Mucosa of descending colon (tissue), 3 donors: Measurements from ENCODE around the gene PNPLA3. TPM values are rescaled to one million over a fixed set of nuclear protein-coding genes. Genes with fewer than 3 reads are reported as not detected.

ENCODE experiments used
- ATAC-seq: fragments of 200-7000 bp; cut with Tn5 transposase; one replicate; pipeline ENCODE4 v1.9.1; 2020; ENCODE audit warnings: mild to moderate bottlenecking, moderate library complexity
- DNase-seq, 3 donors: peaks; one replicate each; pipeline ENCODE4 v3.0.0-alpha.2; 2020
- H3K36me3 ChIP-seq: fragments of 200-600 bp; one replicate; pipeline ENCODE4 v1.8.0; 2021; ENCODE audit warnings: low read depth, mild to moderate bottlenecking
- H3K4me1 ChIP-seq: fragments of 200-600 bp; one replicate; pipeline ENCODE4 v1.8.0; 2021; ENCODE audit warnings: low read depth, mild to moderate bottlenecking
- H3K4me3 ChIP-seq: fragments of 200-600 bp; one replicate; pipeline ENCODE4 v1.8.0; 2021; ENCODE audit warnings: mild to moderate bottlenecking
- H3K9me3 ChIP-seq: fragments of 200-600 bp; one replicate; pipeline ENCODE4 v1.8.0; 2021; ENCODE audit warnings: mild to moderate bottlenecking
- intact Hi-C, 2 donors: fragments of 100-400 bp; cut with DNase I in 1 of 2; cut with micrococcal nuclease in 1 of 2; formaldehyde crosslinking; loops; one replicate each; pipeline versions ENCODE4 v1.11.0 to v1.11.1; 2022; cut with DNase I, micrococcal nuclease
- total RNA-seq, 3 donors: library from RNA; stranded (reverse); fragmentation: NEBNext Ultra II Directional in 2 of 3; extraction: Animal tissue kit (Norgen Biotek cat#: 25700) in 2 of 3; gene quantifications; one replicate each; pipeline versions ENCODE4 v1.2.1 to v1.2.4, GENCODE V29; 2021 to 2023
- TF ChIP-seq, protein P1 (sequence below): fragments of 200-600 bp; IDR thresholded peaks from one replicate; pipeline ENCODE4 v1.8.0; 2022; ENCODE audit warnings: antibody characterized with exemption, mild to moderate bottlenecking
- donor health status: DM: no; HTN: no; CAD: no; lungs with moderate emphysema.
- donor health status: DM: no; HTN: no; CAD: no.
- donor health status: DM: no; HTN: yes; CAD: no.

Gene PNPLA3
- total RNA-seq, 3 donors from 2014 or later = 0.16 to 0.23 (median 0.22) TPM

DNA sequence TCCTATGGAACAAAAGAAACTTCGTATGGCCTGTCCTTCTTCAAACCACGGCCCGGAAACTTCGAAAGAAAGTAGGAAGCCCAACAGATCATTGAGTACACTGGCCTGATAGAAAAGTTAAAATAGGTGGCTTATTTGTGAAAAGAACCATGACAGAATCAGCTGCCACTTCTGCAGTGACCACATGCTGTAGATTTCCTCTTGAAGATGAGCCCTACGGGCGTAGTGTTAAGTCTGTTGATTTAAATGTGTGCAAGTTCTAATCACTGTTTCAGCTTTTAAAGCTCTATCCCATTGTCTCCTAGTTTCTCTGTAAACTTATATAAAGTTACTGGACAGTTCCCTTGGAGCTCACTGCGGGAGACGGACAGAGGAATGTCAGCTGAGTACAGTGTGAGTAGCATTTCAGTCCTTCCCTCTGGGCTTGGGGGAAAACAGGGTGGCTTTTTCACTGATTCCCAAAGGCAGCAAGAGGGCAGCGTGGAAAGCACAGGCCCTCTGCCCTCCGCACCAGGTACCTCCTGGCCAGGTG is 49.4 kb downstream of the PNPLA3 start:
- H3K4me3 ChIP-seq = no peak overlapping the region
- ATAC-seq (no peak), DNase-seq (no peak)
- peaks cover 18% of the 10 kb centered on the region for H3K36me3 ChIP-seq
- TF ChIP-seq, protein P1, sequence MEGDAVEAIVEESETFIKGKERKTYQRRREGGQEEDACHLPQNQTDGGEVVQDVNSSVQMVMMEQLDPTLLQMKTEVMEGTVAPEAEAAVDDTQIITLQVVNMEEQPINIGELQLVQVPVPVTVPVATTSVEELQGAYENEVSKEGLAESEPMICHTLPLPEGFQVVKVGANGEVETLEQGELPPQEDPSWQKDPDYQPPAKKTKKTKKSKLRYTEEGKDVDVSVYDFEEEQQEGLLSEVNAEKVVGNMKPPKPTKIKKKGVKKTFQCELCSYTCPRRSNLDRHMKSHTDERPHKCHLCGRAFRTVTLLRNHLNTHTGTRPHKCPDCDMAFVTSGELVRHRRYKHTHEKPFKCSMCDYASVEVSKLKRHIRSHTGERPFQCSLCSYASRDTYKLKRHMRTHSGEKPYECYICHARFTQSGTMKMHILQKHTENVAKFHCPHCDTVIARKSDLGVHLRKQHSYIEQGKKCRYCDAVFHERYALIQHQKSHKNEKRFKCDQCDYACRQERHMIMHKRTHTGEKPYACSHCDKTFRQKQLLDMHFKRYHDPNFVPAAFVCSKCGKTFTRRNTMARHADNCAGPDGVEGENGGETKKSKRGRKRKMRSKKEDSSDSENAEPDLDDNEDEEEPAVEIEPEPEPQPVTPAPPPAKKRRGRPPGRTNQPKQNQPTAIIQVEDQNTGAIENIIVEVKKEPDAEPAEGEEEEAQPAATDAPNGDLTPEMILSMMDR = no peak
- intact Hi-C loops = no loop called here
- H3K4me1 ChIP-seq = no peaks in the 10 kb centered on the region
- no peaks in the 10 kb centered on the region for H3K9me3 ChIP-seq

DNA sequence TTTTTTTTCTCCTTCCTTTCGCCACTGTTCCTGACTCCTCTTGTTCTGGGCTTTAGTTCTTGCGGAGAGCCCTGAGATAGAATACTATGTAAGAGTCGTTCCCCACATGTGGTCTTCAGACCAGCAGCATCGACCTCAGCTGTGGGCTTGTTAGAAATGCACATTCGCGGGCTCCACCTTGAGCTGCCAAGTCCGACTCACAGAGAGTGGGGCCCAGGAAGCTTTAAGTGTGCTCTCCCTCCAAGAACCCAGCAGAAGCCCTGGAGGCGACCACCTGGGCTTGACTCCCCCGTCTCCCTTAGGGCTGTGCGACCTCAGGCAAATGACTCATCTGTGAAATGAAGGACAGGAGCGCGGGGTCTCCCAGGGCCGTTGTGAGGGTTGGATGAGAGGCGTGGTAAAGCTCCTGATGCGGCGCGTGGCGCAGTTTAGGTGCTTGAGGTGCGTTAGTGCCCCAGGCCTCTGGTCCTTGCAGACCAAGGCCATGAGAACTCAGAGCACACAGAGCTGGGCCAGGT is 50.5 kb downstream of the PNPLA3 start:
- TF ChIP-seq, protein P1 = no peak
- no peak overlapping the region for H3K4me3 ChIP-seq
- ATAC-seq = no peak
- H3K4me1 ChIP-seq = no peaks in the 10 kb centered on the region
- H3K9me3 ChIP-seq = no peaks in the 10 kb centered on the region
- peaks cover 21% of the 10 kb centered on the region for H3K36me3 ChIP-seq
- DNase-seq = no peak
- intact Hi-C loops = no loop called here

DNA sequence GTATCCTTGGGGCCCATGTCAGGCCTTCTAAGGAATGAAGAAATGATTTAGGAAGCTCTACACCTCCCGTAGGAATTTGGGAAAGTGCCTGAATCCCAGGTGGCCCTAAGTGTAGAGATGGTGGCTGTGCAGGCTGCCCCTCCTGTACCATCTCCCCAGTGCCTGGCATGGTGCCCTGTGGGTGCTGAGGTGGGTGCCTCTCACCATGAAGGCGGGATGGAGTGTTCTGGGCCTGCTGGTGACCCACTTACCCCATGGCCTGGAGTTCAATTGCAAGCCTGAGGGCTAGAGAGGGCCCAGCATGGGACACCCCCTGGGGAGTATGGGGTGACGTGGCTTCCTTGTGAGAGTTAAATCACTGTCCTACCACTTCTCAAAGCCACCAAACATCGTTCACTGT is 51.4 kb downstream of the PNPLA3 start:
- TF ChIP-seq, protein P1 = no peak
- peaks cover 23% of the 10 kb centered on the region for H3K36me3 ChIP-seq
- intact Hi-C loops = no loop called here

DNA sequence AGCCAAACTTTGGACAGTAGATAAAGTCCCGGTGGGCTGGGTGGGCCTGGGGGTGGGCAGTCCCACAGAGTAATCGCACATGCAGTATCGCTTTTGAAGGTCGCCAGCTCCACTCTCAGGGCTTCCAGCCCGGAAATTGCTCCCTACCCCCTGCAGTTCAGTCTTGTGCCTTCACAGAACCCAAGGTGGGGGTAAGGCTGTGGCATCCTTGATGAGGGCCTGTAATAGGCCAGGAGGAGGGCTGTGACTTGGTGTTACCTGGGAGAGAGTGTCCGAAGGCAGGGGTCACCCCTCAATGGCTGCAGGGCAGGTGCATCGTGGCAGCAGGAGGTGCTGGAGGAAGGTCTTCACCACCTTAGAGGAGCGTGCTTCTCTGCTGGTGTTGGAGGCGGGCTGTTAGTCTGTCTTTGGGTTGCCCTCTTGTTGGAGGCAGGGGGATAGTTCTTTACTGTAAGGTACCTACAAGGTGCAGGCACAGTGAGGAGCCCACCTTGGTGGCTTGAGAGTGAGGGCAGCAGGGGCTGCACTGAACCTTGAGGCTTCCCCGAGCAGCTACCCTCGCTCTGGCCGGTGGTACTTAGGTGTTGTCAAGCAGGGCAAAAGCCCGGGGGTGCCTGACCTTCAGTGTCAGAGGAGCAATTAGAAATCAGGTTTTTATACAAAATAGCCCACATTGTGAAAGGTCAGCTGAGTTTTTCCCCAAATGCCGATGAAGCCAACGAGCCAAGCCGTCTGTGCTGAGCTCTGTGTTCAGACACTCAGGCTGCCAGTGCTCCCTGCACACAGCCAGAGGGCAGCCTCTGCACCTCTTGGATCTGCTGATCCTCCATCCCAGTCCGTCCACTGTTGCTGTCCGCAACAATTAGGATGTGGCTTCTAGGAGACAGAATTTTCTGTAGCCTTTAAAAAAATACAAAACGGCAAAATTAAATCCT is 53.5 kb downstream of the PNPLA3 start:
- DNase-seq (no peak), ATAC-seq (no peak)
- TF ChIP-seq, protein P1 = no peak

More for the DNA sequence above, 51.4 kb downstream of the PNPLA3 start:
- Histone ChIP-seq H3K9me3 (no peaks in the 10 kb centered on the region), H3K4me3 (no peak overlapping the region), H3K4me1 (no peaks in the 10 kb centered on the region)
- DNase-seq = no peak
- no peak for ATAC-seq

GRCh38 chr22:43978558-43978957 is 55.0 kb downstream of the PNPLA3 start:
- Histone ChIP-seq H3K4me1 (no peaks in the 10 kb centered on the region), H3K4me3 (no peak overlapping the region), H3K9me3 (no peaks in the 10 kb centered on the region), H3K36me3 (peaks cover 22% of the 10 kb centered on the region)
- no peak for ATAC-seq
- no peak for DNase-seq
- TF ChIP-seq, protein P1 = no peak
- intact Hi-C loops = no loop called here

More for the DNA sequence above, 53.5 kb downstream of the PNPLA3 start:
- peaks cover 29% of the 10 kb centered on the region for H3K36me3 ChIP-seq
- H3K4me3 ChIP-seq = no peak overlapping the region
- no peaks in the 10 kb centered on the region for H3K9me3 ChIP-seq
- intact Hi-C loops = no loop called here
- H3K4me1 ChIP-seq = no peaks in the 10 kb centered on the region
